C1 segment of cervical spinal cord (tissue), 14 donors: ENCODE data around the gene MAL.
"Not testable (repeated sequence)": the region's sequence is repeated elsewhere in the genome, so short reads cannot be mapped to it uniquely, and the experiment has no call there.

Source experiments
- DNase-seq, 14 donors: peaks; one replicate each; lab custom pipeline; 2025; lab: John Stamatoyannopoulos, UW

The MAL gene

DNA sequence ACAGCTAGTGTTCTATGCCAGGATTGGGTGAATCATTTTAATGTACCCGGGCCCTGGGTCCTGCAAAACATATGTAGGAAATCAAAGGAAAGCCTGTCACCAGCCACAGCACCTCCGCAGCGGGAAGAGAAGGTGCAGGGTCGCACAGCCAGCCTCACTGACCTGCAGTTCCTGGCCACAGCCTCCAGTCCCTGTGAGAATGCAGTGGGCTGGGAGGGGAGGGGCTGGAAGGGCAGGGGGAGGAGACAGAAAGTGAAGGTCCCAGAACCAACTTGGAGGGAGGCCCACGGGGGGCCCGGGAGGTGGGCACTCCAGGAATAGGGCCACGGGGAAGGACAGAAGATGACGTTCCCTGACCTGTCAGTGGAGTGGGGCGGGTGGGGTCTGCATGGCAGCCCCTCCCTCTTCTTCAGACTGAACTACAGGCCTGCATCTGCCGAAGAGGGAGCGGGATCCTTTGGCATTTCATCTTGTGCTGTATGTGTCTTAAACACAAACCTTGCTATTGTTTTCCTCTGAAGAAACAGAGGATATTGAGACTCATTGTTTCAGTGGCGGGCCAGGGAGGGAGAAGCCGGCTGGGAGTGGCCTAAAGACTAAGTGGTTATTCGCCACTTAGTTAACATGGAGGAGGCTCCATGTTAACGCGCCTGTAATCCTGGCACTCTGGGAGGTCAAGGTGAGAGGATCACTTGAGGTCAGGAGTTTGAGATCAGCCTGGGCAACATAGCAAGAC is 7.5 kb downstream of the MAL start:
- no peak for DNase-seq

- DNase-seq, result peak in 2 of 14 donors; percentile 30 to 45
Measured at GRCh38 chr2:95034221-95034620, 8.7 kb downstream of the MAL start.

DNA sequence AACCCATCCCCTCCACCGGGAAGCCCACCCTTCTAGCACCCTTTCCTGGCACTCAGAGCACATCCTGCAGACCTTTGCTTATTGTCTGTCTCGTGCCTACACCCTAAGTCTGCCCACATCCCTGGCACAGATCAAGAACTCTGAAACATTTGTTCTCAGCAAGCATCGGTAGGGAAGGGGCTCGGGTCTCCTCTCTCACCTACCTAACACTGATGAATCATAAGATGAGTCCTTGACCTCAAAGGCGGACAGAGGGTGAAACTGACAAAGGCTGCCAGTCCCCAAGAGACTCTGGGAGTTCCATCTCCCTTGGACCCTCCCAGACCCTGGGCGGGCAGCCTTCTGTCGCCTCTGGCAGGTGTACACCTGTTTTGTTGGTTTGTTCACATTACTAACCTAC is 9.3 kb downstream of the MAL start:
- no peak for DNase-seq

DNA sequence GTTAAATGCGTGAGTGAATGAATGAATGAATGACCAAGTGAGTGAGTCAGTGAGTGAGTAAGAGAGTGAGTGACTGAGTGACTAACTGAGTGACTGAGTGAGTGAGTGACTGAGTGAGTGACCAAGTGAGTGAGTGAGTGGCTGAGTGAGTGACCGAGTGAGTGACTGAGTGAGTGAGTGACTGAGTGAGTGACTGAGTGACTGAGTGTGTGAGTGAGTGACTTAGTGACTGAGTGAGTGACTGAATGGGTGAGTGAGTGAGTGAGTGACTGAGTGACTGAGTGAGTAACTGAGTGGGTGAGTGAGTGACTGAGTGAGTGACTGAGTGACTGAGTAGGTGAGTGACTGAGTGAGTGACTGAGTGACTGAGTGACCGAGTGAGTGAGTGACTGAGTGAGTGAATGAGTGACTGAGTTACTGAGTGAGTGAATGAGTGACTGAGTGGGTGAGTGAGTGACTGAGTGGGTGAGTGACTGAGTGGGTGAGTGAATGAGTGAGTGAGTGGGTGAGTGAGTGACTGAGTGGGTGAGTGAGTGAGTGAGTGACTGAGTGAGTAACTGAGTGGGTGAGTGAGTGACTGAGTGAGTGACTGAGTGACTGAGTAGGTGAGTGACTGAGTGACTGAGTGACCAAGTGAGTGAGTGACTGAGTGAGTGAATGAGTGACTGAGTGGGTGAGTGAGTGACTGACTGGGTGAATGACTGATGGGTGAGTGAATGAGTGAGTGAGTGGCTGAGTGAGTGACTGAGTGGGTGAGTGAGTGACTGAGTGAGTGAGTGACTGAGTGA is 11.3 kb downstream of the MAL start:
- DNase-seq, result no peak

DNA sequence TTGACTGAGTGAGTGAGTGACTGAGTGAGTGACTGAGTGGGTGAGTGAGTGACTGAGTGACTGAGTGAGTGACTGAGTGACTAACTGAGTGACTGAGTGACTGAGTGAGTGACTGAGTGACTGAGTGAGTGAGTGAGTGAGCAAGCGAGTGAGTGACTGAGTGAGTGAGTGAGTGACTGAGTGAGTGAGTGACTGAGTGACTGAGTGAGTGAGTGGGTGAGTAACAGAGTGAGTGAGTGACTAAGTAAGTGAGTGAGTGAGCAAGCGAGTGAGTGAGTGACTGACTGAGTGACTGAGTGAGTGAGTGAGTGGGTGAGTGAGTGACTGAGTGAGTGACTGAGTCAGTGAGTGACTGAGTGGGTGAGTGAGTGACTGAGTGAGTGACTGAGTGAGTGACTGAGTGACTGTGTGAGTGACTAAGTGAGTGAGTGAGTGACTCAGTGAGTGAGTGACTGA is 11.9 kb downstream of the MAL start:
- no peak for DNase-seq

GRCh38 chr2:95037841-95038585 is 12.5 kb downstream of the MAL start:
- DNase-seq, result not testable (repeated sequence)

DNA sequence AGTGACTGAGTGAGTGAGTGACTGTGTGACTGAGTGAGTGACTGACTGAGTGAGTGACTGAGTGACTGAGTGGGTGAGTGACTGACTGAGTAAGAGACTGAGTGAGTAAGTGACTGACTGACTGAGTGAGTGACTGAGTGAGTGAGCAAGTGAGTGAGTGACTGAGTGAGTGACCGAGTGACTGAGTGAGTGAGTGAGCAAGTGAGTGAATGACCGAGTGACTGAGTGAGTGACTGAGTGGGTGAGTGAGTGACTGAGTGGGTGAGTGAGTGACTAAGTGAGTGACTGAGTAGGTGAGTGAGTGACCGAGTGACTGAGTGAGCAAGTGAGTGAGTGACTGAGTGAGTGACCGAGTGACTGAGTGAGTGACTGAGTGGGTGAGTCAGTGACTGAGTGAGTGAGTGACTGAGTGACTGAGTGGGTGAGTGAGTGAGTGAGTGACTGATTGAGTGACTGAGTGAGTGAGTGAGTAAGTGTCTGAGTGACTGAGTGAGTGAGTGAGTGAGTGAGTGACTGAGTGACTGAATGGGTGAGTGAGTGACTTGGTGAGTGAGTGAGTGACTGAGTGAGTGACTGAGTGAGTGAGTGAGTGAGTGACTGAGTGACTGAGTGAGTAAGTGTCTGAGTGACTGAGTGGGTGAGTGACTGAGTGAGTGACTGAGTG is 13.3 kb downstream of the MAL start:
- no peak for DNase-seq

GRCh38 chr2:95039363-95039762 is 13.9 kb downstream of the MAL start:
- DNase-seq, result no peak

- no peak for DNase-seq
Measured at GRCh38 chr2:95039978-95040377, 14.5 kb downstream of the MAL start.

DNA sequence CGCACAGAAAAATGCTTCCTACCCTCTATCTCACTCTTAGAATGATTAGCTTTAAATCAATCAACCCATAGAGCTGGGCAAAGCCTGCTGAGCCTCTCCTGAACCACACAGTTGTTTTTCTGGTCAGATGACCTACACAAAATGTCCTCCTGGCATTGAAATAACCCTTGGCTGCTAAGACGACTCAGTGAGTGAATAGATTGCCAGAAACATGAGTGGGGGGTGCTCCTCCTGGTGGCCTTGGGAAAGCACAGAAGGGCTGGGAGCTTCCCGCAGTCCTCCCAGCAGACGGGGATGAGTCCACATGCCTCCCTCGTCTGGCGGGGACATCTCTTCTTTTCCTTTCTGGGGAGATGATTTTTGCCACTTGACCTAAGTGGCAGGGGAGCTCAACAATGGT is 14.9 kb downstream of the MAL start:
- no peak for DNase-seq

DNA sequence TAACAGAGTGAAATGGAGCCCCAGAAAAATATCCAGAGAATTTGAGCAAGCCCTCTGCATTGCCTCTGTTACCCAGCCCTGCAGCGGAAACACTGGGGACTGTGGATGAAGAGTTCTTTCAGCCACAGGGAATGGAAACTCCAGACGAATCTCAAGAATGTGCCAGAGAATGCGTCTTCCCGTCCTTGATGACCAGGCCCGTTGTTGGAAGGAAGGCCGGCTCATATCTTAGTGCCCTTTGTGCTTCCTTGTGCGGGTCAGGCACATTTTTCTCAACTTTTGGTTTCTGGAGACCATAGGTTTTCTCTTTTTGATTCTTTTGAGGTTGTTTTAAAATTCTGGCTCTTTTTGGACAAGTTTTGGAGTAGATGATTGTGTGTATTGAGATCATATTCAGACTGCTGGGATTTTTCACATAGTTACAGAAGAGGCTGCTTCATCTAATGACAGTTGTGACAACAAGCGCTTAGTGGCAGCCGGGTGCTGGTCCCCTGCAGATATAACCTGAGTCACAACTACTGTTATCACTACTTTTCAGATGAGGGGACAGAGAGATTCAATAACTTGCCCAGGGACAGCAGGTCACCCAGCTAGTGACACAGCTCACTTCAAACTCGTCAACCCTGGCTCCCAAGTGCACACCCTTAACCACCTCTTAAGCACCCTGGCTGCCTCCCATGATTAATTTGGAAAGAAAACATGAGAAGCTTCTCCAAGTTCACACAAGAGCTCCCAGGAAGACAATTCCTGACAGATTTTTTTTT is 15.7 kb downstream of the MAL start:
- DNase-seq, result peak in 1 of 14 donors; percentile 28

- no peak for DNase-seq
Measured at GRCh38 chr2:95041824-95042442, 16.4 kb downstream of the MAL start.

- peak in 1 of 14 donors; percentile 41 for DNase-seq
Measured at GRCh38 chr2:95042472-95043271, 17.2 kb downstream of the MAL start.

DNA sequence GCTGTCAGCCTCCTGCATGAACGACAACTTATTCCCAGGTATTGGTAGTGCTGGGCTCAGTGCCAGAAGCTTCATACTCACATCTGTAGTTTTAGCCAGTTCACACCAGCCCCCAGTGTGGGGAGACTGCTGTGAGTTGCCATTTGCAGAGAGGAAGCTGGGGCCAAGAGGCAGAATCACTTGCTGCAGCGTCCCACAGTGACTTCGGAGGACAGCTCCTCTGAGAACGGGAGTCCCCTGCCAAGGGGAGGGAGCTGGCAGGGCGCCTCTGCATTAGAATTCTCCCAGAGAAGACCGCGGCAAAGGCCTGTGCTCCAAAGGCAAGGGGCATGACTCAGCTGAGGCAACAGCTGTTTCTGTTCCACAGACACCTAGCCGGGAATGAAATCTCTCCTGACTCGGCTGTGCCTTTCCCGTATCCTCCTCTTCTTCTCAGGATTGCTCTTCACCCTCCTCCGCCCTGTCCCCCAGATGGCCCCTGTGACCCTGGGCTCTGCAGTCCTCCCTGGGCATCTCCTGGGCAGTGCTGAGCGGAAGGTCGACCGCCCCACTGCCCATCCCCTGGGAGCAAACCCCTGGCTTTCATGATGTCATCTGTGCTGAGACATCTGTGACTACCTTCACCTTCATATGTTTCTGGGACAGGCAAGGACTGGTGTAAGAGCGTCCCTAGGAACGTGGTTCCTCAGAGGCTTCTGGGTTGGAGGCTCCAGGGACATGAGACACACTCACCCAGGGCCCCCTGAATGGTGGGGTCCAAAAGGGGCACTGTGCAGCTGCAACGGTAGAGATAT is 18.0 kb downstream of the MAL start:
- DNase-seq, result peak in 12 of 14 donors; percentile 18 to 91 (median 78)

DNA sequence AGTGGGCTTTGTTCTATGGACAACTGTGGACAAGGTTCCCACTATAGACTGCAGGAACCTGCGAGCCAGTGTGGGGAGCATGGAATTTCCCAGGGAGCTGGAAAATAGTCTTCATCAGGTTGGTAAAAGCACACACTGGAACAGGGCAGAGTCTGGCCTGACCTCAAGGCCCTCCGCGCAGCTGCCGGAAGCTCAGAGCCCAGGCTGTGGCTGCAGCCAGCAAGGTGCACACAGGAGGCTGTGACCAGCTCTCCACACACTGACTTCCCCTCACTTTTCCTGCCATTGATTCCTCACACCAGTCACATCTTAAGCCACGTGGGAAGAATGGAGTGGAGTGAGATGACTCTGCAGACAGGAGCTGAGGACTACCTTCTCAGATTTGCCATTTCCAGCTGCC is 19.1 kb downstream of the MAL start:
- DNase-seq, result no peak

DNA sequence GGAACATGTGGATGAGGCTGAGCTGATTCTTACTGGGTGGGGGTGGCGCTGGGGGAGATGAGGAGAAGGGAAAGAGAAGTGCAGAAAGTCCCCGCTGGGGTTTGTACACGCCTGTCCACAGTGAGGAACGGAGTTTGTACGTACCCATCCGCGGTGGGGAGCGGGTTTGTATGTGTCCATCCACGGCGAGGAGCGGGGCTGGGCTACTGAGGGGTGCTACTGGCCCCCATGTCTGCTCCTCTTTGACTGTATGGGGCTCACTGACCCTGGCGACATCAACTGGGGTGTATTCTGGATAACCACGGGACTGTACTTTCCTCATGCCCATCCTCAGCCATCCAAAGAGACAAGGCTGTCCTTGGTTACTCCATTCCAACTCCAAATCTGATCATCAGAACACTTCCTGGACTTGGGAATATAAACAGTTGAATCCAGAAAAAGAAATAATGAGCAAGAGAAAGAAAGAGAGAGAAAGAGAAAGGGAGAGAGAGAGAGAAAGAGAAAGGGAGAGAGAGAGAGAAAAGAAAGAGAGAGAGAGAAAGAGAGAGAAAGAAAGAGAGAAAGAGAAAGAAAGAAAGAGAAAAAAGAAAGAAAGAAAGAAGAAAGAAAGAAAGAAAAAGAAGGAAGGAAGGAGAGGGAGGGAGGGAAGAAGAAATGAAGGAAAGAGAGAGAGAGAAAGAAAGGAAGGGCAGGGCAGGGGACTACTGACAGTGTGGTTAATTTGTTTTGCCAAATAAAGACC is 21.0 kb downstream of the MAL start:
- no peak for DNase-seq

- DNase-seq, result no peak
Measured at GRCh38 chr2:95047629-95048510, 22.4 kb downstream of the MAL start.
